CD4-positive, alpha-beta T cell (primary cell): Measurements from ENCODE around the gene CAMTA1. TPM values are rescaled to one million over a fixed set of nuclear protein-coding genes. Genes with fewer than 3 reads are reported as not detected.

ENCODE experiments used
- ATAC-seq: fragments of 200-7000 bp; cut with Tn5 transposase; one replicate; pipeline ENCODE4 v1.10.0; 2022; ENCODE audit warnings: mild to moderate bottlenecking; ENCODE audit not compliant: poor library complexity
- CTCF ChIA-PET: fragments of 350-600 bp; sonication (Branson Sonifier 250); formaldehyde crosslinking; loops from one replicate; lab custom pipeline; 2021; ENCODE audit warnings: antibody characterized with exemption, inconsistent platforms; lab: Charles Lee
- POLR2A ChIA-PET: fragments of 350-600 bp; sonication (Branson Sonifier 250); formaldehyde crosslinking; loops from one replicate; lab custom pipeline; 2021; ENCODE audit warnings: antibody characterized with exemption, inconsistent platforms; lab: Charles Lee
- DNase-seq, 14 experiments: peaks; one replicate each; pipeline ENCODE4 v3.0.0-alpha.2; 2013 to 2020; ENCODE audit warnings: mixed read lengths in 2 of 14
- H3K27ac ChIP-seq, 2 donors: one replicate each; pipeline versions ENCODE4 v1.5.1 to v1.7.0; 2013; ENCODE audit warnings: low read length in 2 of 2, low read depth in 1 of 2, mild to moderate bottlenecking in 1 of 2
- H3K27me3 ChIP-seq, 2 experiments: 1 replicate in 1 of 2; 2 replicates in 1 of 2; pipeline versions ENCODE4 v1.6.1 to v1.7.0; 2013; ENCODE audit warnings: low read length in 2 of 2, control low read depth in 1 of 2, mild to moderate bottlenecking in 1 of 2, moderate library complexity in 1 of 2; ENCODE audit not compliant: insufficient read depth in 2 of 2, control insufficient read depth in 1 of 2
- H3K36me3 ChIP-seq: one replicate; pipeline ENCODE4 v1.6.1; 2013; ENCODE audit warnings: low read length, control low read depth; ENCODE audit not compliant: insufficient read depth
- H3K4me1 ChIP-seq: one replicate; pipeline ENCODE4 v1.6.1; 2013; ENCODE audit warnings: low read length, control low read depth; ENCODE audit not compliant: insufficient read depth
- H3K4me3 ChIP-seq: one replicate; pipeline ENCODE4 v1.5.1; 2013; ENCODE audit warnings: mild to moderate bottlenecking, low read length, moderate library complexity
- H3K9me3 ChIP-seq, 2 experiments: 1 replicate in 1 of 2; 2 replicates in 1 of 2; pipeline versions ENCODE4 v1.6.1 to v1.7.0; 2013; ENCODE audit warnings: low read length in 2 of 2, mild to moderate bottlenecking in 2 of 2, control low read depth in 1 of 2, moderate library complexity in 1 of 2; ENCODE audit not compliant: control insufficient read depth in 1 of 2, insufficient read depth in 1 of 2
- H3K27ac Mint-ChIP-seq: one replicate; pipeline ENCODE4 v1.8.0; 2020; ENCODE audit warnings: mixed read lengths
- H3K27me3 Mint-ChIP-seq: one replicate; pipeline ENCODE4 v1.8.0; 2021; ENCODE audit warnings: mixed read lengths
- H3K36me3 Mint-ChIP-seq: one replicate; pipeline ENCODE4 v1.8.0; 2021; ENCODE audit warnings: low read depth, mixed read lengths
- H3K4me1 Mint-ChIP-seq: one replicate; pipeline ENCODE4 v1.8.0; 2021; ENCODE audit warnings: low read depth, mixed read lengths
- H3K4me3 Mint-ChIP-seq: one replicate; pipeline ENCODE4 v1.8.0; 2020; ENCODE audit warnings: mild to moderate bottlenecking, mixed read lengths
- H3K9me3 Mint-ChIP-seq: one replicate; pipeline ENCODE4 v1.8.0; 2020; ENCODE audit warnings: mixed read lengths
- CTCF ChIP-seq: fragments of 200-600 bp; IDR thresholded peaks from one replicate; pipeline ENCODE4 v1.8.0; 2022; ENCODE audit warnings: antibody characterized with exemption, mild to moderate bottlenecking
- intact Hi-C, 2 experiments: fragments of 100-400 bp; cut with DNase I in 1 of 2; cut with micrococcal nuclease in 1 of 2; formaldehyde crosslinking; loops; one replicate each; pipeline versions ENCODE4 v1.15.1 to v1.9.0; 2023 to 2025; cut with DNase I, micrococcal nuclease
- total RNA-seq, 174 experiments: library from RNA in 2 of 174; stranded (reverse) in 2 of 174; gene quantifications; one replicate each; pipeline ENCODE4 v1.2.3 and lab custom pipeline; 2021 to 2026

The CAMTA1 gene
- total RNA-seq, 2 experiments from 2014 or later = 38.6 to 39.3 TPM

GRCh38 chr1:7621334-7622219 is 836.3 kb downstream of the CAMTA1 start:
- POLR2A ChIA-PET = no interaction called here
- TF ChIP-seq CTCF = no peak

DNA sequence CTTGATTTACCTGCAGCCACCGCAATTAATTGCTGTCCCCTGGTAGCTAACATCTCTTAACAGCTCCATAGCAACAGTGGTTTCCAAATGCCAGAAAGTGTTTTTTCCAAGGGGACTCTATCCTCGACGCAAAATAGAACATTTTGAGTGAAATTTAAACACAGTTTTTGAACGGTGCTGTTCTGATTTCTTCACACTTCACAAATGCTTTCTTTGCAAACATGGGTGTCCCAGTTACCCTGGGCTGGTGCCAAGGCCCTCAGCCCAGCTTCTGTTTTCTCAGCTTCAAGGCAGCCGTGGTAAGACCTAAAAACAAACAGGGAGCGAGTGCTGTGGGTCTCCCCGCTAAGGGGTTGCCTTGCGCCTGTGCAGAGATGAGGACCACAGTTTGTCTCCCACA is 838.6 kb downstream of the CAMTA1 start:
- intact Hi-C loops = no loop called here
- Mint-ChIP-seq H3K27ac (no peak overlapping the region), H3K4me3 (no peak overlapping the region), H3K27me3 (peaks cover 33% of the 10 kb centered on the region), H3K4me1 (no peaks in the 10 kb centered on the region), H3K9me3 (no peaks in the 10 kb centered on the region), H3K36me3 (no peaks in the 10 kb centered on the region)
- peaks cover 0 to 11% of the 10 kb centered on the region in 2 experiments for H3K27me3 ChIP-seq
- ATAC-seq = no peak
- POLR2A ChIA-PET = no interaction called here
- H3K27ac ChIP-seq = no peak overlapping the region
- no peak for TF ChIP-seq CTCF
- H3K4me1 ChIP-seq = no peaks in the 10 kb centered on the region
- no peak overlapping the region for H3K4me3 ChIP-seq
- DNase-seq = no peak
- no peaks in the 10 kb centered on the region for H3K36me3 ChIP-seq
- CTCF ChIA-PET = no interaction called here
- H3K9me3 ChIP-seq = no peaks in the 10 kb centered on the region

More at GRCh38 chr1:7621334-7622219, 836.3 kb downstream of the CAMTA1 start:
- Mint-ChIP-seq H3K9me3 (no peaks in the 10 kb centered on the region), H3K36me3 (no peaks in the 10 kb centered on the region), H3K27ac (no peak overlapping the region), H3K4me1 (no peaks in the 10 kb centered on the region), H3K27me3 (peaks cover 33% of the 10 kb centered on the region), H3K4me3 (no peak overlapping the region)
- Histone ChIP-seq H3K9me3 (peaks cover 0 to under 1% of the 10 kb centered on the region in 2 experiments), H3K36me3 (no peaks in the 10 kb centered on the region), H3K27me3 (peaks cover 0 to 7% of the 10 kb centered on the region in 2 experiments), H3K4me1 (no peaks in the 10 kb centered on the region), H3K27ac (no peak overlapping the region), H3K4me3 (no peak overlapping the region)
- CTCF ChIA-PET = no interaction called here
- DNase-seq (no peak), ATAC-seq (no peak)
- intact Hi-C loops = no loop called here

GRCh38 chr1:7624791-7625355 is 839.6 kb downstream of the CAMTA1 start:
- ChIA-PET CTCF (no interaction called here), POLR2A (no interaction called here)
- ATAC-seq (no peak), DNase-seq (no peak)
- no peaks in the 10 kb centered on the region for H3K36me3 ChIP-seq
- no peak overlapping the region for H3K4me3 Mint-ChIP-seq
- H3K4me1 ChIP-seq = no peaks in the 10 kb centered on the region
- no peaks in the 10 kb centered on the region for H3K36me3 Mint-ChIP-seq
- H3K27ac ChIP-seq = no peak overlapping the region
- H3K4me1 Mint-ChIP-seq = no peaks in the 10 kb centered on the region
- no peaks in the 10 kb centered on the region for H3K9me3 Mint-ChIP-seq
- no peak for TF ChIP-seq CTCF
- H3K27me3 ChIP-seq = peaks cover 0 to 11% of the 10 kb centered on the region in 2 experiments
- H3K27me3 Mint-ChIP-seq = peaks cover 42% of the 10 kb centered on the region
- no peak overlapping the region for H3K27ac Mint-ChIP-seq
- intact Hi-C loops = no loop called here
- no peak overlapping the region for H3K4me3 ChIP-seq
- H3K9me3 ChIP-seq = no peaks in the 10 kb centered on the region
